ENCODE data around the gene NUP210L.

Gene NUP210L

DNA sequence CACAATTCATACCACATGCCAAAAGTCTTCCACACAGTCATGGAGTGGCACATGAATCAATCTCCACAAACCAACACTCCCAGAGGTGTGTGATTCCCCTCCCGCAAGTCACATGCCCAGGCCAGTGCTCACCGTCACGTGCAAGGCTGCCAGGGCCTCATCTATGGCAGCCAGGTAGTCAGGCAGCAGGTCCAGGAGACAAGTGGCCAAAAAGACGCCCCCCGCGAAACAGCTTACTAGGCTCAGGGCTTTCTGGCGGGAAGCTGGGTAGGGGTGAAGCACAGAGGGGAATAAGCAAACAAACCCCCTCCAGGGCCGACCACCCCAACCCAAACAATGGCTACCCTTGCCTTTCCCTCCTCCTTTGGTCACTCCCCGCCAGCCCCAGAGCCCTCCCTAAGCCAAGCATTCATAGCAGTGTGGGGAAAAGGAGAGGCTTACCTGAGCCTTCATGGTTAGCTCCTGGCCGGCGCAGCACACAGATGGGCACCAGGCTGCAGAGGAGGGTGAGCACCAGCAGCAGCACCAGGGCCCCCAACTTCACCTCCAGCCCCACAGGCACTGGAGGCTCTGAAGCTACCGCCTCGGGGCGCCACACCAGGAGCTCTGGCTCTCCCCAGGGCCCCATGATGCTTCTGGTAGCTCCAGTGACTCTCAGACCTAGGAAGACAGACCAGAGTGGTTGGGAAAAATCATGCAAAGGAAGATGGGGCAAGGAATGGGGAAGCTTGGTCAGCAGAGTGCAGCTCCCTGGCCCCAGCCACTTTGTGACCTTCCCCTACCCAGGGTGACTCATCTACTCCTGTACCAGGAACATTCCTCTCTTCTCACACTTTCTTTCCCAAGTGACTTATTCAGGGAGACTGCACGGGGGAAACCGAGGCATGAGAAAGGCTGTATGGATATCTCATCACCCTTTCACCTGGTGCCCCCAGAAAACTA lies 192.5 kb downstream of the NUP210L start:
- no peak for DNase-seq

DNA sequence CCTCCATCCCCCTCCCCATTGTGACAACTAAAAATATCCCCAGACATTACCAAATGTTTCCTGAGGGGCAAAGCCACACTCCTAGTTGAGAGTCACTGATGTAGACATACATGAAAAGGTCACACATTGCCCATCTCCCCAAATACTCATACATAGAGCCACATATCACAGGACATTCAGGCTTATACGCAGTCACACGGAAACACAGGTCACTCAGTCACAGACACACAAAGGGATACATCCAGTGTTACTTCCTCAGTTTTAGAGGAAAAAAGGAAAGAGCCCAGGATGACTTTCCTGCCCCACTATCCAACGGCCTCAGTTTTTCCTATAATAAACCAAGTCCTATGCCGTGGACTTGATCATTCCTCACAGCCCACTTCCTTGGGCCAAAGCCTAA lies 193.5 kb downstream of the NUP210L start:
- no peak for DNase-seq

DNA sequence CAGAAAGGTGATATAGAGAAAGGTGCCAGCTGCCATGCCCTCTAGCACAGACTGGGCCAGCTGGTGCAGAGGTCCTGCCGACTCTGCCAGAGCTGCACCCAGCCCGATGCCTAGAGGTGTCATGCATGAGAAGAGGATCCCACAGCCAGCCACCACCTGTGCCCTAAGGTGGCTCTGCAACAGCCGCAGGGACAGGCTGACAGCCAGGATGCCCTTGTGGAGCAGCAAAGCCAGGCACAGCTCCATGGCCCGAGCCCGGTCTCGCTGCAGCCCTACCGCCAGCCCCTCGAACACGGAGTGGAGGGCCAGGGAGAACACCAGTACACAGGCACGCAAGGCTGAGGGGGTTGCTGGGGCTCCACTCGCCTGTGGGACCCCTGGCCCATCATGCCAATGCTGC lies 194.7 kb downstream of the NUP210L start:
- DNase-seq, result no peak

DNA sequence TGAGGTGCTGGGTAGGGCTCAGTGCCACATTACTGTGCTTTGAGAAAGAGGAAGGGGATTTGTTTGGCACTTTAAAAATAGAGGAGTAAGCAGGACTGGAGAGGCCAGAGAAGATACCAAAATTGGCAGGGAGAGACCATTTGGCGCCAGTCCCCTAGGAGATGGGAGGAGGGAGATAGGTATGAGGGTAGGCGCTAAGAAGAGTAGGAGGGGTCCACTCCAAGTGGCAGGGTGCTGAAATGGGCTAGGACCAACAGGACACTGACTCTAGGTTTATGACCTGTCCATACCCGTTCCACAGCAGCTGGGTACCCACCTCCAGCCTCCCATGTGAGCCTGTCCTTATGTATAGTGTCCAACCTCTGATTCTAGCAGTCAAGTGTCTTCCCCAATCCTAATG lies 195.4 kb downstream of the NUP210L start:
- no peak for DNase-seq

DNA sequence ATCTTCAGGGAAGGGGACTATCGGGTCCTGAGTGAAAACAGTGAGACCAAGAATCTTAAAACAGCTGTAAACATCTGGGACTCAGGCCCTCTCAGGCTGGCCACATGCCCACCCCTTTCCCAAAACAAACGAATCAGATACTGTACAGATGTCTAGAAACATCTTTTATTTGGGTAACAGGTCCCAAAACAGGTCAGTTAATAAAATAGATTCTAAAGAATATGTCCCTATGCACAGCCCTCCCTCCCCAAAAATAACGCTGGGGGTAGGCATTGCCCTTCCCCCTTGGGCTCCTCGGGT lies 196.0 kb downstream of the NUP210L start:
- DNase-seq, result no peak

DNA sequence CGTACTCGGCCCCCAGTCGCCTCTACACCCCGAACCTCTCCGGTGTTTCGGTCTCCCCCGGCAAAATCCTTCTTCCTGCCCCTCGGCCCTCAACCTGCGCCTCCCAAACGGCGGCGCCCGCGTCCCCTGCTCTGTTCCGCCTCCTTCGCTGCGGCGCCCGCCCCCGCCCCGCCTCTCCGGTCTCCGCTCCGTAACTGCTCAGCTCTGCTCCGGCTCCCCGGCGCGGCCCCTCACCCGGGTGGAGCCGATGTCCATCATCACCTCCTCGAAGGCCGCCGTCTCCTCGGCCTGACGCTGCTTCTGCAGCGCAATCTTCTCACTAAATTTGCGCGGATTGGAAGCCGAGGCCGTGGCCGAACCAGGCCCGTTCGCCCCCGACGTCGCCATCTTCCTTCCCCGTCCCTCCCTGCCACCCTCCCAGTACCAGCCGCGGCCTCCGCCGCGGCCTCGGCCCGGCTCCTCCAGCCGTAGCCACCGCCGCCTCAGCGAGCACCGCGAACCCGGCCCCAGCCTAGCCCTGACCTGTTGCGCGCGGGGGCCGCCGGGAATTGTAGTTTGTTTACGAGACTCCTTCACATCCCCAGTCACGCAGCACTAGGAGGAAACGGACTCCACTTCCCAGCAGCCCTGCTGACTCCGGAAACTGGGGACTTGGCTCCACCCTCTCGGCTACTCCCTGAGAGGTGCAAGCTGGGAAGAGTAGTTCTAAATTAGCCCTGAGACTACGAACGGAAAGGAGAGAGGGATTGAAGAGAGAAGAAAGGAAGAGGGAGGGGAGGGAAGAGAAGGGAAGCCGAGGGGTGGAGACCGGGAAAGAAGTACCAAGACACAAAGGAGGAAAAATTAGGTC lies 196.5 kb downstream of the NUP210L start, which contains the start of gene CRTC2:
CRTC2 (minus strand) TSS at position 502 of the 850 bp plus-strand sequence; CDS start at position 387, 115 bp downstream.
- DNase-seq, result peak; percentile 97

DNA sequence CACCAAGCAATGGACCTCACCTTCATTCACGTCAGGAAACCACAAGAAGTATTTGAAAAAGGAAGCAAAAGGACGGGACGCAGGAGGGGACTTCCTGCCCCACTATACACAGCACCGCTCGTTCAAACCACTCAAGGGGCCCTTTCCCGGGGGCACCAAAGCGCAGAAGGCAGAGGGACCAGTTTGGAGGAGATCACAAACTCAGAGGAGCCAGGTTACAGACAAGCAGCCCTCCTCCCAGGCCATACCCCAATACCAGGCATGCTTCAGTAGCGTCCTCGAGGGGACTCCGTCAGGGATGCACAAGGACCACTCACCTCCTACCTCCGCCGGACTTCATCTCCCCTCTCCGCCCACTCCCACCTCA lies 197.1 kb downstream of the NUP210L start:
- DNase-seq, result peak; percentile 34

DNA sequence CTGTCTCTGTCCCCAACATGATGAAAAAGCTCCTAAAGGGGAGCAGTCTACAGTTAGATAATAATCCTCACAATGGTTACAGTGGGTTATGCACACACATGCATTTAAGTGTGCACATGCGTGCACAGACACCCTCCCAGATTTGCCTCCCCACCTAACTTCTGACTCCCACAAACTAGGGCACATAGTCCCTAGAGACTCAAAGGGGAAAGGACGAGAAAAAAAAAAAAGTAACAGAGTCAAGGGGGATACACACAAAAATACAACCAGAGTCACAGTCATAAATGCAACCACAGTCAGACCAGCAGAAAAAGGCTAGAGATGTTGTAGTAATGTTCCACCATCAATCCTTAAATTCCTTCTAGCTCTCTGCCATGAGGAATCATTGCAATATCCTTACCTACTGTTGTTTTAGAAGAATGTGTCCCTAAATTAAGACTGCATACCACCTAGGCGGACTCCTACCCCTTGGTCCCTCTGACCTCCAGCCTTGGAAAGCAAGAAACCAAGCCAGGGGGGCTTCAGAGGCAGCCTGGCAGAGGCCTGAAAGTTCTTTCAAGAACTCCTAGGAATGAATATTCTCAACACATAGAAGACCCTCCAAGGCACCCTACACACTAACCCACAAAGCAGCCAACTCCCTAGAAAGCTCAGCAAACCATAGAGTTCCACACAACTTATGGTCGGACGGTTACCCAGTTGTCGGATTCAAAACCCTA lies 197.7 kb downstream of the NUP210L start:
- DNase-seq, result no peak

DNA sequence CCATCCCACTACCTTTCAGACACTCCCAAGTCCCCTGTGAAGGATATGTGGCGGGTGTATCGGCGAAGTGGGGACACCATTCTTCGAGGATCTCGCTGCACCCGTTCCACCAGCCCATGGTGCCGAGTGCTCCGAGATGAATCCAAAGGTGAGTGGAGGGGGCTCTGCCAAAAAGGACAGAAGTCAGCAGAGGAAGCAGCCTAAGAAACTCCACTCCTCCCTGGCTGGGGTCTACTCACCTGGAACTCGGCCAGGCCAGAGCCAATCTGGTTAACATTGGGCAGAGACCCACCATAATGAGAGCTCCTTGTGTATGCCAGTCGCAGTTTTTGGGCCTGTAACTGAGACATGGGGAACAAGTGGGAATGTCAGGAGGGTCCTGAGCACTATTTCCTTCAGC lies 200.0 kb downstream of the NUP210L start:
- no peak for DNase-seq

DNA sequence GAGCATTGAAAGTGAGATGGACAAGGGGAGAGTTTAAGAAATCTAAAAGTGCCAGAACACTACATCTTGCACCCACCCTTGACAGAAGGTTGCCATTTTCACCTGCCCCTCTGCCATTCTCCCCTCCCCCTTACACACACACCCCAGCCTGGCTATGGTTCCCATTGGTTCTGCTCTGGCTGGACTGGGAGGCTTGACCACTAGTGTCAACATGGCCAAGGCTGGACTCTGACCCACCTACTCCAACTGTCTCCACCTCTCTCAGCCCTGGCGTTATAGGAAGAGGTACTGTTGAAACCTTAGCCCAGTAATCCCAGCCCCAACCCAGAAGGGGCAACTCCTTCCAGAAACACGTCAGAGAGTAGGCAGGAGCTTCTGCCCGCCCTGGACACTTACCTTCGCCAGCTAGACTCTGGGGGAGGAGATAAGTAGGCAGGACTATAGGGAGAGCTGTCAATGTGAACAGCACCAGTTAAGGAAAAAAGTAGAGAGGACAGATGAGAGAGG lies 201.0 kb downstream of the NUP210L start:
- no peak for DNase-seq

DNA sequence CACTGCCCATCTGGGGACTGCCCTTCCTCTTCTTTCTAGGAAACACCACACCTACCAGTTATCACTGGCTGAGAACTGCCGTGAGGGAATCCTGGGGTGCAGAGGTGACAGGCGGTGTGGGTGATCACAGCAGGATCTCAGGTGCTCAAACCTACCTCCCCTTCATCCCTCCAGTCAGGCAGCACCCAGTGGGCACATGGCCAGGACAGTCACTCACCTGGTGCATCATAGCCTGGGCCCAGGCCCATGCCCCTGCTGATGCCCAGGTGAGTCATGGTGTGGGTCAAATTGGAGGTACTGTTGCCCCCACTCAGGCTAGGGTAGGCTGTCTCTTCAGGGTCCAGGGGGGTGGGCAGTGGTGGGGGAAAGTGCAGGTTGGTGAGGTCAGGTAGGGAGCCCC lies 203.1 kb downstream of the NUP210L start:
- no peak for DNase-seq

DNA sequence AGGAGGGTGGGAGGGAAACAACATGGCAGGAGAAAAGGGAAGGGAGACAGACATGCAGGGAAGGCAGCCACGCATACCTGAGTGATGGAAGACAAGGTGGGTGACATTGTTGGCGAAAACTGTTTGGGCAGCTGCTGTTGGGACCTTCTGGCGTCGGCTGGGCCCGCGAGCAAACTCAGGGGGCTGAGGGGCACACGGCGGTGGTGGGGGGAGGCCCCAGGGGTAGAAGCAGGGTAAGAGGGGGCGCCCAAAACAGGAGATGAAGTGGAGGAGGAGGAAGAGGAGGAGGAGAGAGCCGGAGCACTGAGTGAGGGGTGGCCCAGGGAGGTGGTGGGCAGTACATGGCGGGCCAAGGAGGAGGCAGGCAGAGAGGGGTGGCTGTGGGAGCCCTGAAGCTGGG lies 203.7 kb downstream of the NUP210L start:
- no peak for DNase-seq

DNA sequence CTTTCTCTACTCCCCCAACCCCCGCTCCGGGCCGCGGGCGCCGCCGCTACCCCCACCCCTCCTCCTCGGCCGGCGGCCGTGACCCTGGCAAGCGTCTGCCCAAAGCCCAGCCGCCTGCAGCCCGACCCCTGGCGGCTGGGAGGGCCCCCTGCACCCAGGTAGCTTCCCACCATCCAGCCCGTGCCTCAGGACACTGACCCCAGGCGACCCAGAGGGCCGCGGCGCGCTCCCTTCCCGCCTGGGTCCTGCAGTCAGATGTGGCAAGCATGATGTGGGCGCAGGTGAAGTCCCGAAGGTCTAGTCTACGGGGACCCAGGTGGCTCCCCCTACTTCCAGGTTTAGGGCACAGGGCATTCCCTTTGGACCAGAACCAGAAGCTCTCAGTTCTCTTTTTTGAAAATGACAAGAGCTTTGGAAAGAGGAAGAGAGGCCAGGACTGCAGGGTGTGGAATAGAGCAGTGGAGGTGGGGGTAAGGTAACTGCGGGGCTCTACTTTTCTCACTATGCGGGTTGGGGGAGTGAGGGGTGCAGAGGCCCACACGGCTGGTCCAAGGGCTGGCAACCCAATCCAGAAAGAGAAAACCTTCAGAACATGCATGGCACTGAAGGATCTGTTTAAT lies 208.1 kb downstream of the NUP210L start, which contains the start of gene DENND4B:
DENND4B (minus strand) TSS at position 97 of the 620 bp plus-strand sequence. CDS start 2,344 bp downstream, outside the sequence.
- peak; percentile 70 for DNase-seq

DNA sequence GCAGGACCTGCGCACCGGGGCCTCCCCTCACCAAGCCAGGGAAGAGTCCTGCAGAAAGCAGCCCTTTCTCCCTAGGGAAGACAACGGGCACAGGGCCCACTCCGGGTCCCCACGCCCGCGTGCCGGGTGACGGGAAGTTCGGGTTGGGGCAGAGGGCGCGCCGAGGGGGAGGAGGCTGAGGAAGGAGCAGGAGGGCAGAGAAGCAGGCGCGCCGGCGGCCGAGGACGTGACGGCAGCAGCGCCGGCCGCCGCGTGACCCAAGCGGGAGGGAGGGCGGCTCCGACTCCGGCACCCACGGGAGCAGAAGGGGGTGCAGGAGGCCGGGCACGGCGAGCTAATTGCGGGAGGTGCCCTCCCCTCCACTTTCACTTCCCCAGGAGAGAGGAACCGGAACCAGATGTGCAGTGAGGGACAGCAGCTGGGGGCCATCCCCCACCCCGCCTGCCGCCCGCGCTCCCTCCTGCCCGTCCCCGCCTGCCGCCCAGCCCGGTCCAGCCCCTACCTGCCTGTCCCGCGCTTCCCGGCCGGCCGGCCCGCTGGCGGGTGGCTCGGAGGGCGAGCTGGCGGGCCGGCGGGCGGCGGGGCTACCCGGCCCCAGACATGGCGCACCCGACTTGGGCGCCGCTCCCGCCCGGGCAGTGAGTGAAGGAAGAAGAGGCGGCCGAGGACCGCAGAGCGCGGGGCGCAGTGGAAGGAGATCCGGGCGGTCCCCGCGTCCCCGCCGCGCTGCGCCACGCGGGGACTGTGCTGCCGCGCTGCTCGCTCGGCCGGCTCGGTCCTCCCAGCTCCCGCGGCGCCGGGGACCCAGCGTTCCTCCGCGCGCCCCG lies 208.9 kb downstream of the NUP210L start:
- DNase-seq, result peak; percentile 67

DNA sequence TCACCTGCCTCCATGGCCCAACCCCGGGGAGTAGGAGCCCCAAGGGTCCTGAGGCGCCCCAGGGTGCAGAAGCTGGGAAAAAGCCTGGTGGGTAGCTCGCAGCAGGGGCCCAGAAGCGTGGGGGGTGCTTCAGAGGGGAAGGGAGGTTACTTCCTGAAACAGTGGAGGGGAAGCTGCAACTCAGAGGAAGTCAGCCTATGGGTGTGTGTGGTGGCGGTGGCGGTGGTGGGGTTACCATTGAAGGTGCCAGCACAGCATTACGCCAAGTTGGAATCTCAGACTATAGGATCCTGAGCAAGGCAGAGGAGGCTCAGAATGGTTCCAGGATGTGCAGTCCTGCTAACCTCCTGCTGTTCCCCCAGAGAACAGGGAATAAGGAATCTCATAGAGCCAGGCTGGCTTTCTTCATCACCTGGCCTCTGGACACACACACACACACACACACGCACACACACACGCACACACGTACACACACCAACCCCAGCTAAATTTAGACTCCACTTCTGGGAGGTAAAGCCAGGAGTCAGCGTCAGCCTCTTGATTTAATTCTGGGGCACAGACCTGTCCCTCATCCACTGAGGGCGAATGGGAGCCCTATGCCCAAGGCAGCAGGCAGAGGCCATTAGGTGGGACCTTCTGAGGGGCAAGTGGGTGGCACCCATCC lies 209.6 kb downstream of the NUP210L start:
- DNase-seq, result peak; percentile 72

DNA sequence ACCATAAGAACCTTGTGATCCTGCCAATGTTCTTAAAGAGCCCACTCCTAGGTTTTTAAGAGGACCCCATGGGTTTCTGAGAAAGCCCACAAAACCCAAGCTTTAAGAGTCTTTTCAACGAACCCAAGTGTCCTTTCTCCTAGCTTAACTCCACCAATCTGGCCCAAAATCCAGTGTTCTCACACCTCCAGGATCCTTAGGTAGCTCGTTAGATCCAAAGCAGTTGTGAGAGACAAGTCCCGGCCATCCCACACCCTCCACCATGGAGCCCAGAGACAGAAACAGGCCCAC lies 210.1 kb downstream of the NUP210L start:
- DNase-seq, result no peak

DNA sequence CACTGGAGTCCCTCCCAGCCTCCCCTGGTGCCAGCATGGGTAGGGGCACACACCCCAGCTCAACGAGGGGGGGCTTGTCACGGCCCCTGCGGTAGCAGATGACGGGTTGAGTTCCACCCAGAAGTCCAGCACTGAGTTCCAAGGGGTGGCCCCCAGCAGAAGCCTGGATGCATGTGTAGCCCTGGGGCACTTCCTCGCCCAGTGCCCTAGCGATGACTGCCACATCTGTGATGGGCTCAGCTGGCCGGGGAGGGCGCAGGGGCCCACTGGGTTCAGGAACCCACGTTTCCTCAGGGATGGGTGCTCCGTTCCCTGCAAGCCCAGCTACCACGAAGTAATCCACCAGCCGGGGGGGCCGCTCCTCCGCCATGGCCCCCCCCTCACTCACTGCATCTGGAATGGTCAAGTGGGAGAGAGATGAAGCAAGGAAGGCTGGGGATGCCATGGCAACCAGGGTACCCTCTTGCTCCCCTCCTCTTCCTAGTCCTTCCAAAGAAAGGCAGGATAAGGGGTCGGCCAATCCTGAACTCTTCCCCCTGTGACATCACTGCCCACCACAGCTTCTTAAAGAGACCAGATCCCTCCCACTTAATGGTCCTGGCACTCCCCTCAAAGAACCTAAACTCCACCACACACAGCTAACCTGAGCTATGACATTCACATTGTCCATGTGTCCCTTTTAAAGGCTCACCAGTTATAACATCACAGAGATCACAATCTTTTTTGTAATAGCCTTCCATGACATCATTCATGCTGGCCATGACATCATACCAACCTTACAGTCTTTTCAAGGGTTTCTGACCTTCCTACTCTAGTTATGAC lies 210.7 kb downstream of the NUP210L start:
- no peak for DNase-seq

DNA sequence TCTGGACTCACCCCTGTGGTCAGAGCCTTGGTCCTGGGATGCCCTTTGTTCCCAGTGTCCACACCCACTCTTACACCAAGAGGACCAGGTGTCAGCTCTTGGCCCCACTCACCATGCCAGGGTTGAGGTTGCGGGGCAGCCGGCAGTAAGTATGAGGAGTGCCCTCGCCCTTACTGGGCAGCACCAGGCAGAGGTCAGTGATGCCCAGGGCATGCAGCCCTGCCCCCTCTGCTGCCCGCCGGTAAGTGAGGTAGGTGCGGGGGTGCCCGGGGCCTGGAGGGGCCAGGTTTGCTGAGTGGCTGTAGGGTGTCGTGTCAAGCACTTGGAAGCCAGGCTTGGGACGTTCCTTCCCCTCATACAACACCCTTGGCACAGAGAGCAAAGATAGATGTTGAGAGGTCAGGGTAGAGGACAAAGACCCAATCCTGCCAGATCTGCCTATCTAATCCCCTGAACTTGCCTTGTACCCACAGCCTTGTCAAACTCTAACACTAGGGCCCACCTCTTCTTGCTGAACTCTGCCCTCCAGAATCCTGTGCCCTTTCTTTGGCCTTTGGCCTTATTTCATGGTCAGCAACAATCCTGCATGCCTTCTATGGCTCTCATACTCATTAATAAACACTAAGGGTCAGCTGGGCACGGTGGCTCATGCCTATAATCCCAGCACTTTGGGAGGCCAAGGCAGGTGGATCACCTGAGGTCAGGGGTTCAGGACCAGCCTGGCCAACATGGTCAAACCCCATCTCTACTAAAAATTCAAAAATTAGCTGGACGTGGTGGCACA lies 211.9 kb downstream of the NUP210L start:
- no peak for DNase-seq

All from stimulated activated naive CD4-positive, alpha-beta T cell treated with Interleukin-2 at 50 U/mL for 16 hours (primary cell).